ENCODE data around the gene DNAH5. TPM values are rescaled to one million over a fixed set of nuclear protein-coding genes. Genes with fewer than 3 reads are reported as not detected.

DNAH5 gene
- total and polyA plus RNA-seq, 2 donors (not counting 1 experiment from before 2014, with no cell fraction given) = not detected

GRCh38 chr5:13945271-13945670, 783 bp upstream of the DNAH5 start:
- Histone ChIP-seq H3K79me2 (ENCODE audit: control insufficient read depth, insufficient read depth, low read length) (no peaks in the 10 kb centered on the region), H3K4me2 (replicated peaks; ENCODE audit: low read depth, low read length, poor library complexity, severe bottlenecking) (no peak overlapping the region), H3K9me3 (ENCODE audit: control extremely low read depth in 1 of 3, control insufficient read depth in 2 of 3, insufficient read depth in 1 of 3, low read length in 2 of 3) (no peaks in the 10 kb centered on the region), H3K4me1 (ENCODE audit: control insufficient read depth in 2 of 2, insufficient read depth in 2 of 2, low read length in 2 of 2) (no peaks in the 10 kb centered on the region), H3K4me3 (ENCODE audit: control extremely low read depth in 1 of 5, extremely low read depth in 1 of 5, insufficient read depth in 1 of 5, low read depth in 2 of 5, low read length in 4 of 5) (no peak overlapping the region), H3K36me3 (replicated peaks in 1 of 2; ENCODE audit: control extremely low read depth in 1 of 2, control insufficient read depth in 1 of 2, extremely low read depth in 1 of 2, insufficient read depth in 2 of 2, low read length in 1 of 2) (no peaks in the 10 kb centered on the region), H3K27me3 (replicated peaks in 1 of 4; ENCODE audit: control extremely low read depth in 1 of 4, control insufficient read depth in 3 of 4, insufficient read depth in 4 of 4, low read length in 3 of 4) (no peaks in the 10 kb centered on the region), H4K20me1 (ENCODE audit: control insufficient read depth, insufficient read depth, low read length, poor library complexity, severe bottlenecking) (no peaks in the 10 kb centered on the region), H2AFZ (ENCODE audit: insufficient read depth, low read depth, low read length, poor library complexity, severe bottlenecking) (no peak overlapping the region), H3K27ac (ENCODE audit: low read length in 2 of 2) (no peak overlapping the region), H3K9ac (ENCODE audit: low read length) (no peak overlapping the region)
- intact Hi-C loops (cut with micrococcal nuclease) = no loop called here
- TF ChIP-seq, protein P1, sequence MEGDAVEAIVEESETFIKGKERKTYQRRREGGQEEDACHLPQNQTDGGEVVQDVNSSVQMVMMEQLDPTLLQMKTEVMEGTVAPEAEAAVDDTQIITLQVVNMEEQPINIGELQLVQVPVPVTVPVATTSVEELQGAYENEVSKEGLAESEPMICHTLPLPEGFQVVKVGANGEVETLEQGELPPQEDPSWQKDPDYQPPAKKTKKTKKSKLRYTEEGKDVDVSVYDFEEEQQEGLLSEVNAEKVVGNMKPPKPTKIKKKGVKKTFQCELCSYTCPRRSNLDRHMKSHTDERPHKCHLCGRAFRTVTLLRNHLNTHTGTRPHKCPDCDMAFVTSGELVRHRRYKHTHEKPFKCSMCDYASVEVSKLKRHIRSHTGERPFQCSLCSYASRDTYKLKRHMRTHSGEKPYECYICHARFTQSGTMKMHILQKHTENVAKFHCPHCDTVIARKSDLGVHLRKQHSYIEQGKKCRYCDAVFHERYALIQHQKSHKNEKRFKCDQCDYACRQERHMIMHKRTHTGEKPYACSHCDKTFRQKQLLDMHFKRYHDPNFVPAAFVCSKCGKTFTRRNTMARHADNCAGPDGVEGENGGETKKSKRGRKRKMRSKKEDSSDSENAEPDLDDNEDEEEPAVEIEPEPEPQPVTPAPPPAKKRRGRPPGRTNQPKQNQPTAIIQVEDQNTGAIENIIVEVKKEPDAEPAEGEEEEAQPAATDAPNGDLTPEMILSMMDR (IDR thresholded peaks at IDR 0.05) = no peak
- TF ChIP-seq EZH2 (IDR thresholded peaks at IDR 0.05; ENCODE audit: borderline replicate concordance, insufficient read depth, low read depth, low read length, poor library complexity, severe bottlenecking) = no peak
- Mint-ChIP-seq H3K27me3 (peaks cover 32% of the 10 kb centered on the region), H3K9me3 (ENCODE audit: insufficient read depth) (no peaks in the 10 kb centered on the region), H3K4me1 (no peaks in the 10 kb centered on the region), H3K4me3 (no peak overlapping the region), H3K27ac (no peak overlapping the region)
- WGBS (ENCODE audit: insufficient coverage) = 80% methylated on average over 1 of the region's 3 CpGs
- no peak for DNase-seq
- CTCF ChIA-PET = no interaction called here
- no peak for ATAC-seq (ENCODE audit: low read depth)
- POLR2A ChIA-PET = no interaction called here

- ChIA-PET CTCF (no interaction called here), POLR2A (no interaction called here)
- Histone ChIP-seq H3K9ac (ENCODE audit: low read length) (no peak overlapping the region), H2AFZ (ENCODE audit: insufficient read depth, low read depth, low read length, poor library complexity, severe bottlenecking) (no peak overlapping the region), H3K36me3 (replicated peaks in 1 of 2; ENCODE audit: control extremely low read depth in 1 of 2, control insufficient read depth in 1 of 2, extremely low read depth in 1 of 2, insufficient read depth in 2 of 2, low read length in 1 of 2) (no peaks in the 10 kb centered on the region), H3K4me2 (replicated peaks; ENCODE audit: low read depth, low read length, poor library complexity, severe bottlenecking) (no peak overlapping the region), H3K4me1 (ENCODE audit: control insufficient read depth in 2 of 2, insufficient read depth in 2 of 2, low read length in 2 of 2) (no peaks in the 10 kb centered on the region), H3K27ac (ENCODE audit: low read length in 2 of 2) (no peak overlapping the region), H3K79me2 (ENCODE audit: control insufficient read depth, insufficient read depth, low read length) (no peaks in the 10 kb centered on the region), H3K9me3 (ENCODE audit: control extremely low read depth in 1 of 3, control insufficient read depth in 2 of 3, insufficient read depth in 1 of 3, low read length in 2 of 3) (no peaks in the 10 kb centered on the region), H3K4me3 (ENCODE audit: control extremely low read depth in 1 of 5, extremely low read depth in 1 of 5, insufficient read depth in 1 of 5, low read depth in 2 of 5, low read length in 4 of 5) (no peak overlapping the region), H4K20me1 (ENCODE audit: control insufficient read depth, insufficient read depth, low read length, poor library complexity, severe bottlenecking) (no peaks in the 10 kb centered on the region), H3K27me3 (replicated peaks in 1 of 4; ENCODE audit: control extremely low read depth in 1 of 4, control insufficient read depth in 3 of 4, insufficient read depth in 4 of 4, low read length in 3 of 4) (no peaks in the 10 kb centered on the region)
- Mint-ChIP-seq H3K4me3 (no peak overlapping the region), H3K27ac (no peak overlapping the region), H3K9me3 (ENCODE audit: insufficient read depth) (no peaks in the 10 kb centered on the region), H3K27me3 (peaks cover 44% of the 10 kb centered on the region), H3K4me1 (no peaks in the 10 kb centered on the region)
- TF ChIP-seq EZH2 (IDR thresholded peaks at IDR 0.05; ENCODE audit: borderline replicate concordance, insufficient read depth, low read depth, low read length, poor library complexity, severe bottlenecking) = no peak
- TF ChIP-seq, protein P1 (IDR thresholded peaks at IDR 0.05) = no peak
- ATAC-seq (ENCODE audit: low read depth) (no peak), DNase-seq (no peak)
- WGBS (ENCODE audit: insufficient coverage) = no CpG with 5 or more reads among the region's 1 CpG
- intact Hi-C loops (cut with micrococcal nuclease) = no loop called here
Observed at GRCh38 chr5:13943676-13944075, 812 bp downstream of the DNAH5 start.
